ENCODE data around the gene PKDCC. TPM values are rescaled to one million over a fixed set of nuclear protein-coding genes. Genes with fewer than 3 reads are reported as not detected.

The PKDCC gene
- total and polyA plus RNA-seq, 4 donors: 2.0 to 76.0 (median 19.8) TPM

DNA sequence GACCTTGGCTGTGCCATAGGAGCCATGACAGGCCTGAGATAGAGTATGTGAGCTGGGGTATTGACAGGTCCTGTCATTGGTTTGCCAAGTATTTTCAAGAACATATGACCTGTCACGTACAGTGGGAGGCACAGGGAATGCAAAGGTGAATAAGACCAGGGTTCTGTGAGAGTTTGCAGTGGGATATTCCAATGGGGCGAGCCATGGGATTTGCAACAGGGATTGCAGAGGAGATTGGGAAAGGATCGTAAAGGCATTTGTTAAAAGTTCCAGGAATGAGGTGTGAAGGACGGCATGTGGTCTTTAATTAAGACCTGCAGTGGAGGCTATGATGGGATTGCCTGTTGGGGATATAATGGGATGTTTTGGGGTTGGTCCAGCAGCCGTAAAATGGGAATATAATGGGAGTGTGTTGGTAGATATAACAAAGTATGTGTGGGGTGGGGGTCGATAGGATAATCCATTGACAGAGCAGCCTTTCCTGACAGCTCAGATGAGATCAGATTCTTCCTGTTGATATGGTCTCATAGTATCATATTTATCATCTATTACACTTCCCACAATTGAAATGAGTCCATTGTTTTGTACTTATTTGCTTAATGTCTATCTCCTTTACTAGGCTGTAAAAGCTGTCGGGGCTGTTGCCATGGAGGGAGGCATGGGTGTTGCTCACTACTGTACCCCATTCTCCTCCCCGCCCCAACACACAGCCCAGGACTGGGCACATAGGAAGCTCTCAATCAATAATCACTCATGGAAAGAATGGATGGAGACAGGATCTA is 38.1 kb downstream of the PKDCC start:
- Histone ChIP-seq H3K27ac (ENCODE audit: low read depth in 1 of 2, low read length in 2 of 2) (no peak overlapping the region), H3K4me3 (ENCODE audit: low read depth in 1 of 3, low read length in 3 of 3) (no peak overlapping the region), H3K4me1 (ENCODE audit: control insufficient read depth in 4 of 4, insufficient read depth in 4 of 4, low read length in 3 of 4) (peaks cover 0 to 2% (median 0%) of the 10 kb centered on the region in 4 donors), H3K27me3 (ENCODE audit: control insufficient read depth in 4 of 4, insufficient read depth in 4 of 4, low read length in 3 of 4) (no peaks in the 10 kb centered on the region), H3K36me3 (ENCODE audit: control insufficient read depth in 4 of 4, insufficient read depth in 3 of 4, low read depth in 1 of 4, low read length in 3 of 4) (no peaks in the 10 kb centered on the region), H3K9me3 (ENCODE audit: control insufficient read depth in 4 of 4, low read length in 3 of 4) (no peaks in the 10 kb centered on the region), H3K9ac (ENCODE audit: low read depth in 1 of 2, low read length in 2 of 2) (no peak overlapping the region)
- no peak for TF ChIP-seq GABPA (IDR thresholded peaks at IDR 0.05 in 1 of 2, conservative IDR thresholded peaks at IDR 0.05 in 1 of 2)
- no peak for TF ChIP-seq ZBTB33 (IDR thresholded peaks at IDR 0.05)
- TF ChIP-seq HNF4A (conservative IDR thresholded peaks at IDR 0.05): no peak
- no peak for TF ChIP-seq FOXA2 (IDR thresholded peaks at IDR 0.05)
- TF ChIP-seq, protein P1, sequence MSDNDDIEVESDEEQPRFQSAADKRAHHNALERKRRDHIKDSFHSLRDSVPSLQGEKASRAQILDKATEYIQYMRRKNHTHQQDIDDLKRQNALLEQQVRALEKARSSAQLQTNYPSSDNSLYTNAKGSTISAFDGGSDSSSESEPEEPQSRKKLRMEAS (IDR thresholded peaks at IDR 0.05): no peak
- TF ChIP-seq TAF1 (conservative IDR thresholded peaks at IDR 0.05): no peak
- TF ChIP-seq FOXA1 (IDR thresholded peaks at IDR 0.05): no peak
- TF ChIP-seq ATF3 (IDR thresholded peaks at IDR 0.05): no peak
- TF ChIP-seq REST (IDR thresholded peaks at IDR 0.05): no peak
- no peak for TF ChIP-seq SP1 (IDR thresholded peaks at IDR 0.05)
- TF ChIP-seq JUND (IDR thresholded peaks at IDR 0.05): no peak
- TF ChIP-seq RAD21 (IDR thresholded peaks at IDR 0.05): no peak
- no peak for TF ChIP-seq NR2F2 (IDR thresholded peaks at IDR 0.05)
- no peak for TF ChIP-seq EGR1 (IDR thresholded peaks at IDR 0.05; ENCODE audit: low read depth in 2 of 2)
- 71% methylated on average over 8 of the region's 8 CpGs for WGBS
- DNase-seq (ENCODE audit: low spot score): no peak

DNA sequence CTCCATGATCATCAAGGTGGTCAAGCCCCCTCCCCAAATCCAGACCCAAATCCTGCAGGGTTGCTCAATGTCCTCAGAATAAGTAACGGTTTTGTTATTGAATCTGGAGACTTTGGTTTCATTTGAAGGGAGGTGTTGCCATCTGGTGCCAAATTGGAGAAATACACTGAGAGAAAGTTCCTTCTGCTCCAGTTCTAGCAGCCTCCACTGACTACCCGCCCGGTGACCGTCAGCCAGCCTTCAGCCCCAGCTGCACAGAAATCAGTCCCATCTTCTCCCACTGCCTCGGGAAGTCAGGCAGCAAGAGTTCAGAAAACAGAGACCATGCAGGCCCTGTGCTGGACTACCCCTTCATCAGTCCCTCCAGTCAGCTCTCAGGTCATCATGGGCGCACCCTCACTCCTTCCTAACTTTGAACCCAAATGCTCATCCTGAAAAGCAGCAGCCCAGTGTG is 38.7 kb downstream of the PKDCC start:
- no peak overlapping the region for H3K9ac ChIP-seq (ENCODE audit: low read depth in 1 of 2, low read length in 2 of 2)
- no peak overlapping the region for H3K4me3 ChIP-seq (ENCODE audit: low read depth in 1 of 3, low read length in 3 of 3)
- WGBS: 19% methylated on average over 6 of the region's 6 CpGs
- H3K36me3 ChIP-seq (ENCODE audit: control insufficient read depth in 4 of 4, insufficient read depth in 3 of 4, low read depth in 1 of 4, low read length in 3 of 4): no peaks in the 10 kb centered on the region
- H3K9me3 ChIP-seq (ENCODE audit: control insufficient read depth in 4 of 4, low read length in 3 of 4): no peaks in the 10 kb centered on the region
- no peaks in the 10 kb centered on the region for H3K27me3 ChIP-seq (ENCODE audit: control insufficient read depth in 4 of 4, insufficient read depth in 4 of 4, low read length in 3 of 4)
- TF ChIP-seq REST (IDR thresholded peaks at IDR 0.05) (no peak), CTCF (IDR thresholded peaks at IDR 0.05; ENCODE audit: low read depth, low read length, missing input control) (peak; percentile 87), YY1 (IDR thresholded peaks at IDR 0.05) (no peak), RAD21 (IDR thresholded peaks at IDR 0.05) (peak; percentile 97 to 98)
- no peak overlapping the region for H3K27ac ChIP-seq (ENCODE audit: low read depth in 1 of 2, low read length in 2 of 2)
- peak; percentile 55 for DNase-seq (ENCODE audit: low spot score)
- peaks cover 0 to 9% (median 2%) of the 10 kb centered on the region in 4 donors for H3K4me1 ChIP-seq (ENCODE audit: control insufficient read depth in 4 of 4, insufficient read depth in 4 of 4, low read length in 3 of 4)

Data from liver (tissue), 9 donors.